Epithelial cell of esophagus (primary cell): ENCODE data around the gene CA9.

Experiments used
- DNase-seq: peaks from one replicate; pipeline ENCODE4 v3.0.0; 2010; ENCODE audit warnings: low read depth
- H3K4me3 ChIP-seq: 2 replicates; pipeline ENCODE4 v1.5.1; 2011; ENCODE audit warnings: mild to moderate bottlenecking, low read length, control low read depth
- TF ChIP-seq, protein P1 (sequence below): IDR thresholded peaks from 2 replicates; pipeline ENCODE4 v1.5.1; 2011; ENCODE audit warnings: low read depth, mild to moderate bottlenecking, low read length, control low read depth, inconsistent platforms; ENCODE audit not compliant: insufficient read depth; ENCODE audit errors: missing control alignments

The CA9 gene

DNA sequence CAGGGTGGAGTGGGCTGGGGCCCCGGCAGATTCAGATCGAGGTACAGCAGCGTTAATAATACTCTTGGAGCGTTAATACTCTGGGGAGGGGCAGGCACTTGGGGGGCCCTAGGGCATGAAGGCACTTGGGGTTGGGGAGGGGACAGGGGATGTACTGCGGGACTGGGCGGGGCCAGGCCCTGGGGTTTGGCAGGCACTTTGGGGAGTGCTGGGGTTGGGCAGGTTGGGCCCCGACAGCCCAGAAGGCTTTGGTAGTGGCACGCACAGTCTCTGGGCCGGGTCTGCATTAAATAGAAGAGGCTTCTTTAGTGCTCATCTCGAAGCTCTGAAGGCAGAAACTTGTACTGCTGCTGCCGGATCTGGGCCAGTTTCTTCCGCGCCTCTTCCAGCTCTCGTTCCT, 23.8 kb downstream of the CA9 start:
- TF ChIP-seq, protein P1, sequence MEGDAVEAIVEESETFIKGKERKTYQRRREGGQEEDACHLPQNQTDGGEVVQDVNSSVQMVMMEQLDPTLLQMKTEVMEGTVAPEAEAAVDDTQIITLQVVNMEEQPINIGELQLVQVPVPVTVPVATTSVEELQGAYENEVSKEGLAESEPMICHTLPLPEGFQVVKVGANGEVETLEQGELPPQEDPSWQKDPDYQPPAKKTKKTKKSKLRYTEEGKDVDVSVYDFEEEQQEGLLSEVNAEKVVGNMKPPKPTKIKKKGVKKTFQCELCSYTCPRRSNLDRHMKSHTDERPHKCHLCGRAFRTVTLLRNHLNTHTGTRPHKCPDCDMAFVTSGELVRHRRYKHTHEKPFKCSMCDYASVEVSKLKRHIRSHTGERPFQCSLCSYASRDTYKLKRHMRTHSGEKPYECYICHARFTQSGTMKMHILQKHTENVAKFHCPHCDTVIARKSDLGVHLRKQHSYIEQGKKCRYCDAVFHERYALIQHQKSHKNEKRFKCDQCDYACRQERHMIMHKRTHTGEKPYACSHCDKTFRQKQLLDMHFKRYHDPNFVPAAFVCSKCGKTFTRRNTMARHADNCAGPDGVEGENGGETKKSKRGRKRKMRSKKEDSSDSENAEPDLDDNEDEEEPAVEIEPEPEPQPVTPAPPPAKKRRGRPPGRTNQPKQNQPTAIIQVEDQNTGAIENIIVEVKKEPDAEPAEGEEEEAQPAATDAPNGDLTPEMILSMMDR: no peak
- H3K4me3 ChIP-seq: no peak overlapping the region
- no peak for DNase-seq

DNA sequence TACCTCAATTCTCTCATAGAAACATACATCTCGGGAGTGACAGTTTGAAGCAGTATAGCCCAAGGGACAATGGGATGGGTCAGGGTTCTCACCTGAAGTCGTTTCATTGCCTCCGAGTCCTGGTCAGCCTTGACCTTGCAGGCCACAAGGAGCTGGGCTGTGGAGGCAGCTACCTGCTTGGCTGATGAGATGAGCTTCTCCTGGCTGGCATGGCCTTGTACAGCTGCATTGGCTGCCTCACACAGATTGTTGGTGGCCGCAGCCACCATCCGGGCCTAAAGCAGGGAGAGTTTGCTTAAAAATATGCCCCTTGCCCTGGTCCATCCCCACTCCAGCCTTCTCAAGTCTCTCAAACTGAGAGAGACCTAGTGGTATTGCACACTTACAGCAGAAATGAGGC, 24.5 kb downstream of the CA9 start:
- H3K4me3 ChIP-seq: no peak overlapping the region
- no peak for DNase-seq
- TF ChIP-seq, protein P1: no peak

DNA sequence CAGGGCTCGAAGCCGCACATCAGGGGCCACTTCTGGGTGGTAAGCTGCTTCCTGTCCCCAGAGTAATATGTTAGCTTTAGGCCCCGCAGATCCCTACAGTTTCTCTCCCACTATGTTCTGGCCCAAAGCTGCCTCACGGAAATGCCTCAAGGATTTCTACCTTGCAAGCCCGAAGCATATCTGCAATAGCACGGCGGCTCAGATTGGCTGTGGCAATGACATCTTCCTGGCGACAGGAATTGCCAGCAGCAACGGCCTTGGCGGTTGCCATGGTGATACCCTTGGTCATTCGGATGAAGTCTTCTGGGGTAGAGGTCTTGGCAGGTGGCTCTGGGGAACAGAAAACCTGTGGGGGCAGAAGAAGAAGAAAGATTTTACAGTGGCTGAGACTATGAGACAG, 26.3 kb downstream of the CA9 start:
- TF ChIP-seq, protein P1: no peak
- DNase-seq: no peak
- no peak overlapping the region for H3K4me3 ChIP-seq

DNA sequence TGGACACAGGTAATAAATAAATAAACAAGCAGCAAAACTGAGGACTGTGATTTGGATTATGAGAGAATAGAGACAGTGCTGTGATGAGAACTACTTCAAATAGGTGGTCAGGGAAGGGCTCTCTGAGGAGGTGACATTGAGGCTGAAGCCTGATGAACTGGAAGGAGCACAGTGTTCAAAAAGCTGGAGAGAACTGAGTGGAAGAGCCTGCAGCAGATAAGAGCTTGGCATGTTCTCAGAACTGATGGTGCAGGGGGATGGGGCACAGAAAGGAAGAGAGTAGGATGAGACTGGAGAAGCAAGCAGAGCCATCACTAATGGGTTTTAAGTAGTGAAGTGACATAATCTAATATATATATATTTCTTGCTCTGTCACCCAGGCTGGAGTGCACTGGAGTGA, 27.2 kb downstream of the CA9 start:
- TF ChIP-seq, protein P1: no peak
- no peak overlapping the region for H3K4me3 ChIP-seq
- no peak for DNase-seq

DNA sequence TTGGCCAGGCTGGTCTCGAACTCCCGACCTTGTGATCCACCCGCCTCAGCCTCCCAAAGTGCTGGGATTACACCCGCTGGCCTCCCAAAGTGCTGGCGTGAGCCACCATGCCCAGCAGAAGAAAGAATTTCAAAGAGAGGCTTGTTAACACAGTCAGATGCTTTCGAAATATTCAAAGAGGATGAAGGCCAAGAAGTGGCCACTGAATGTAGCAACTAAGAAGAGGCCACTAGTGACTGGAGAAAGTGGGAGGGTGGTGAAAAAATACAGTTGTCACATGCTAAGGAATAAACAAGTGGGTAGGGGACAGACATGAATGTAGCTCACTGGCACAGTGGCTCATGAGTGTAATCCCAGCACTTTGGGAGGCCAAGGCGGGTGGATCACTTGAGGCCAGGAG, 29.0 kb downstream of the CA9 start:
- no peak overlapping the region for H3K4me3 ChIP-seq
- no peak for DNase-seq
- TF ChIP-seq, protein P1: no peak

DNA sequence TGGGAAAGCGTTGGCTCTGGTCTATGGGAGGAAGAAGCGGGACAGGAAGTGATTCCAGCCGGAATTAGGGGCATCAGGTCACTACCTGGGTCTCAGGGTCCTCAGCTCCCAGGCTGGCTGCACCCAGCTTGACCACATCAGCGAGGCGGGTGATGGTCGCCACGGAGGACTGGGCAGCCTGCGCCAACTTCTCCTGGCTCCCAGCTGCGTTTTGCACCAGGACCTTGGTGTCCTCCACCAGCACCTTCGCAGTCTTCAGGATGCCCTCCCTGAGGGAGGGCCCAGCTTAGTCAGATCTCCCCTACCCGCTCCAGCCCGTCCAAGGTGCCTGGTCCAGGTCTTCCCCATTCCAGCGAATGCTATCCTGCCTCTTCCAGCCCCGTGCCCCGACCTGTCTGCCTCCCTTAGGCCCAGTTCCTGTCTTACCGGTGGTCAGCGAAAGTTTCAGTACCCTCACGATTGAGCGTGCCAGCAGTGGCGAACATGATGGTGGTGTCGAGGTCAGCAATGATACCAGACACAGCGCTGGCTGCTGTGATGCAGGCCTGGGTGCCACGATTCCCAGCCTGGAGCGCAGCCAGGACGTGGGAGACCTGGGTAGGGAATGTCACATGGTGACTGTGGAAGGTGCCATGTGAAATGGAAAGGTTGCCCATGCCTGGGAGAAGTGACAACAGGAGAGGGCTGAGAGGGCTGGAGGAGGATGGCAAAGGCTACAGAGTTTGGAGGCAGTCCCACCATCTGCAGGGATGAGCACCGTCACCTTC, 30.4 kb downstream of the CA9 start:
- TF ChIP-seq, protein P1: no peak
- H3K4me3 ChIP-seq: no peak overlapping the region
- no peak for DNase-seq

DNA sequence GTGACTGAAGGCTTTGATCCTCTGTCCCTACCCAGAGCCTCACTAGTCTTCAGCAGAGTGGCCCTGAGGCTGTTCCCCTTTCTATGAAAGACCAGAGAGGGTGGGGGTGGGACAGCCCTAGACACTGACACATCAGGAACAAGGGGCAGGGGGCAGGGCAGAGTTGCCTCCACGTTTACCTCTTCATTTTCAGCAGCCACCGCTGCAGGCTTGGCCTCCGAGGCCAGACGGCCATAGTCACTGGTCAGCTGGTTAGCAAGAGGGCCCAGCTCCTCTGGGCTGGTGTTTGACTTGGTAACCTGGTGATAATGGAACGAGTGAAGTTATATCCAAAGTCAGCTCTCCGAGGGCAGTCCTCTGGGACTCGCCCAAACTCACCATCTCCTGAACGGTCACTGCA, 31.6 kb downstream of the CA9 start:
- DNase-seq: no peak
- TF ChIP-seq, protein P1: no peak
- no peak overlapping the region for H3K4me3 ChIP-seq
